Neuronal stem cell (in vitro differentiated cells): Measurements from ENCODE around the gene CDC14B.

Experiments used
- DNase-seq: peaks from one replicate; pipeline ENCODE4 v3.0.0-alpha.2; 2013; ENCODE audit warnings: low spot score
- H2AFZ ChIP-seq: one replicate; pipeline ENCODE4 v1.6.1; 2013; ENCODE audit warnings: mild to moderate bottlenecking, low read length, inconsistent platforms
- H2AK5ac ChIP-seq: 2 replicates; pipeline ENCODE4 v1.6.1; 2013; ENCODE audit warnings: low read depth, mild to moderate bottlenecking, inconsistent platforms, low read length, moderate library complexity, mixed read lengths
- H2BK120ac ChIP-seq: 2 replicates; pipeline ENCODE4 v1.6.1; 2013; ENCODE audit warnings: low read depth, mild to moderate bottlenecking, inconsistent platforms, low read length, moderate library complexity, mixed read lengths
- H2BK12ac ChIP-seq: one replicate; pipeline ENCODE4 v1.6.1; 2013; ENCODE audit warnings: low read length, inconsistent platforms
- H2BK15ac ChIP-seq: 2 replicates; pipeline ENCODE4 v1.6.1; 2013; ENCODE audit warnings: mild to moderate bottlenecking, low read length, inconsistent platforms, mixed read lengths
- H2BK5ac ChIP-seq: one replicate; pipeline ENCODE4 v1.6.1; 2013; ENCODE audit warnings: inconsistent platforms, mild to moderate bottlenecking, low read length, moderate library complexity
- H3K14ac ChIP-seq: one replicate; pipeline ENCODE4 v1.6.1; 2013; ENCODE audit warnings: low read length, inconsistent platforms
- H3K18ac ChIP-seq: 2 replicates; pipeline ENCODE4 v1.6.1; 2013; ENCODE audit warnings: low read length, inconsistent platforms
- H3K23ac ChIP-seq: 2 replicates; pipeline ENCODE4 v1.6.1; 2013; ENCODE audit warnings: low read depth, mild to moderate bottlenecking, mixed read lengths, low read length, inconsistent platforms; ENCODE audit not compliant: poor library complexity
- H3K27ac ChIP-seq: replicated peaks from 3 replicates; pipeline ENCODE4 v1.5.1; 2013; ENCODE audit warnings: low read length, inconsistent platforms
- H3K27me3 ChIP-seq, 3 experiments: 2 replicates each; pipeline ENCODE4 v1.6.1; 2013; ENCODE audit warnings: low read length in 3 of 3, mild to moderate bottlenecking in 2 of 3, inconsistent platforms in 1 of 3, low read depth in 1 of 3, mixed read lengths in 1 of 3, moderate library complexity in 1 of 3; ENCODE audit not compliant: control insufficient read depth in 3 of 3, insufficient read depth in 3 of 3
- H3K36me3 ChIP-seq, 2 donors: replicated peaks in 1 of 2; 2 replicates each; pipeline ENCODE4 v1.6.1; 2013; ENCODE audit warnings: low read length in 2 of 2; ENCODE audit not compliant: control insufficient read depth in 2 of 2, insufficient read depth in 2 of 2
- H3K4ac ChIP-seq: 2 replicates; pipeline ENCODE4 v1.6.1; 2013; ENCODE audit warnings: inconsistent platforms, mild to moderate bottlenecking, low read length, moderate library complexity
- H3K4me1 ChIP-seq, 2 donors: 1 replicate in 1 of 2; 2 replicates in 1 of 2; pipeline ENCODE4 v1.6.1; 2013; ENCODE audit warnings: low read length in 2 of 2, low read depth in 1 of 2; ENCODE audit not compliant: control insufficient read depth in 2 of 2, insufficient read depth in 1 of 2
- H3K4me2 ChIP-seq: one replicate; pipeline ENCODE4 v1.6.1; 2013; ENCODE audit warnings: mild to moderate bottlenecking, low read length, inconsistent platforms; ENCODE audit not compliant: insufficient read depth, poor library complexity, severe bottlenecking
- H3K4me3 ChIP-seq, 2 donors: 2 replicates each; pipeline ENCODE4 v1.5.1; 2013; ENCODE audit warnings: low read length in 2 of 2, mild to moderate bottlenecking in 2 of 2, inconsistent platforms in 1 of 2, moderate library complexity in 1 of 2
- H3K79me1 ChIP-seq: one replicate; pipeline ENCODE4 v1.6.1; 2013; ENCODE audit warnings: low read depth, mild to moderate bottlenecking, inconsistent platforms, low read length, moderate library complexity
- H3K9ac ChIP-seq: one replicate; pipeline ENCODE4 v1.6.1; 2013; ENCODE audit warnings: mild to moderate bottlenecking, low read depth, low read length, inconsistent platforms; ENCODE audit not compliant: poor library complexity
- H3K9me3 ChIP-seq, 2 donors: replicated peaks in 1 of 2; 2 replicates each; pipeline versions ENCODE3 to v1.6.1; 2013; ENCODE audit warnings: low read length in 2 of 2, mild to moderate bottlenecking in 2 of 2, inconsistent platforms in 1 of 2, low read depth in 1 of 2, mixed read lengths in 1 of 2, moderate library complexity in 1 of 2; ENCODE audit not compliant: control insufficient read depth in 2 of 2, insufficient read depth in 1 of 2
- H4K8ac ChIP-seq: one replicate; pipeline ENCODE4 v1.6.1; 2013; ENCODE audit warnings: low read depth, mild to moderate bottlenecking, inconsistent platforms, low read length, moderate library complexity
- H4K91ac ChIP-seq: one replicate; pipeline ENCODE4 v1.6.1; 2013; ENCODE audit warnings: low read length, low read depth, mild to moderate bottlenecking, inconsistent platforms; ENCODE audit not compliant: poor library complexity
- WGBS, 2 donors: extraction: QIAGEN DNeasy Blood & Tissue Kit; methylation state at CpG; one replicate each; pipeline ENCODE4 v1.1.7; 2013; ENCODE audit warnings: missing lambda C conversion rate in 2 of 2, mixed read lengths in 1 of 2; ENCODE audit not compliant: insufficient read length in 2 of 2, insufficient replicate concordance in 1 of 2; ENCODE audit errors: extremely low coverage in 2 of 2; 5-methylcytosine and 5-hydroxymethylcytosine counted together

CDC14B gene

DNA sequence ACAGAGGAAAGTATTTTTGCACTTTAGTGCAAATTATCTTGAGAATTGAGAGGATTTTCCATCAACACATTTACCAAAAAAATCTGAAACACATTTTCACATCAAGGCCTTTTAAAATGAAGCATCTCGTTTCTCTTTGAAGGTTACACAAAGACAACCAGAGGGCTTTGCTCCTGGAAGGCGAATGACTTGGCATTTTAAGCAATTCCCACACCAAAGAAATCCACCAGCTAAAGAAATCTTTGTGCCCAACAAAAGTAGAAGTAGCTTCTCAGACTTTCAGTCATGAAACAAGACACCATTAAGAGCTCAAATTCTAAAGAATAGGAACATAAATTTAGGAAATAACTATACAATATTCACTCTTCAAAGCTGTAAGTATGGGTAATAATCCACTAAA, 109.8 kb downstream of the CDC14B start:
- Histone ChIP-seq H3K4ac (no peak overlapping the region), H3K4me1 (peaks cover 0 to 3% of the 10 kb centered on the region in 2 donors), H3K36me3 (peaks cover 0 to 53% of the 10 kb centered on the region in 2 donors), H2BK5ac (no peak overlapping the region), H4K8ac (no peak overlapping the region), H3K9me3 (no peaks in the 10 kb centered on the region), H2BK15ac (no peak overlapping the region), H3K23ac (no peak overlapping the region), H2AFZ (no peak overlapping the region), H2BK120ac (no peak overlapping the region), H3K9ac (no peak overlapping the region), H2AK5ac (no peak overlapping the region), H3K27ac (no peak overlapping the region), H3K27me3 (no peaks in the 10 kb centered on the region), H3K4me3 (no peak overlapping the region), H3K14ac (no peak overlapping the region), H3K4me2 (no peak overlapping the region), H3K79me1 (peaks cover 2% of the 10 kb centered on the region), H2BK12ac (no peak overlapping the region), H4K91ac (no peak overlapping the region), H3K18ac (no peak overlapping the region)
- no CpG with 5 or more reads among the region's 2 CpGs for WGBS, 2 donors
- no peak for DNase-seq

- no peak overlapping the region for H2AFZ ChIP-seq
- H3K4me1 ChIP-seq, result peaks cover 0 to 3% of the 10 kb centered on the region in 2 donors
- no peak overlapping the region for H3K4me3 ChIP-seq
- H4K8ac ChIP-seq, result no peak overlapping the region
- H3K23ac ChIP-seq, result no peak overlapping the region
- no peak overlapping the region for H3K9ac ChIP-seq
- DNase-seq, result no peak
- H2BK12ac ChIP-seq, result no peak overlapping the region
- WGBS, 2 donors, result no CpG with 5 or more reads among the region's 5 CpGs
- H2AK5ac ChIP-seq, result no peak overlapping the region
- no peak overlapping the region for H4K91ac ChIP-seq
- H3K9me3 ChIP-seq, result no peaks in the 10 kb centered on the region
- no peak overlapping the region for H3K14ac ChIP-seq
- H2BK120ac ChIP-seq, result no peak overlapping the region
- H3K36me3 ChIP-seq, result peaks cover 2 to 49% of the 10 kb centered on the region in 2 donors
- H2BK15ac ChIP-seq, result no peak overlapping the region
- H3K18ac ChIP-seq, result no peak overlapping the region
- H3K4me2 ChIP-seq, result no peak overlapping the region
- no peaks in the 10 kb centered on the region for H3K27me3 ChIP-seq
- no peak overlapping the region for H3K27ac ChIP-seq
- no peak overlapping the region for H3K4ac ChIP-seq
- no peak overlapping the region for H2BK5ac ChIP-seq
- peaks cover 2% of the 10 kb centered on the region for H3K79me1 ChIP-seq
These were observed 110.6 kb downstream of the CDC14B start for GRCh38 chr9:96509026-96509425.

- no peak overlapping the region for H3K4me2 ChIP-seq
- no peak overlapping the region for H4K8ac ChIP-seq
- no peak overlapping the region for H3K27ac ChIP-seq
- H3K9me3 ChIP-seq, result no peaks in the 10 kb centered on the region
- no peak overlapping the region for H3K23ac ChIP-seq
- peaks cover 0 to 3% of the 10 kb centered on the region in 2 donors for H3K4me1 ChIP-seq
- no peak overlapping the region for H3K4ac ChIP-seq
- no peak overlapping the region for H2BK15ac ChIP-seq
- H2BK5ac ChIP-seq, result no peak overlapping the region
- H3K27me3 ChIP-seq, result no peaks in the 10 kb centered on the region
- no peak overlapping the region for H2BK120ac ChIP-seq
- no peak overlapping the region for H3K14ac ChIP-seq
- H3K79me1 ChIP-seq, result peaks cover 2% of the 10 kb centered on the region
- H2BK12ac ChIP-seq, result no peak overlapping the region
- no peak overlapping the region for H4K91ac ChIP-seq
- no CpG with 5 or more reads among the region's 14 CpGs for WGBS, 2 donors
- H3K4me3 ChIP-seq, result no peak overlapping the region
- no peak overlapping the region for H3K18ac ChIP-seq
- no peak overlapping the region for H3K9ac ChIP-seq
- no peak for DNase-seq
- no peak overlapping the region for H2AK5ac ChIP-seq
- peaks cover 2 to 47% of the 10 kb centered on the region in 2 donors for H3K36me3 ChIP-seq
- no peak overlapping the region for H2AFZ ChIP-seq
These were observed 111.3 kb downstream of the CDC14B start for GRCh38 chr9:96508227-96508940.

GRCh38 chr9:96505316-96505991, 114.2 kb downstream of the CDC14B start:
- H4K91ac ChIP-seq, result no peak overlapping the region
- H2BK12ac ChIP-seq, result no peak overlapping the region
- no CpG with 5 or more reads among the region's 13 CpGs for WGBS, 2 donors
- no peak overlapping the region for H3K4me3 ChIP-seq
- no peak overlapping the region for H2AK5ac ChIP-seq
- H2BK120ac ChIP-seq, result no peak overlapping the region
- H3K27me3 ChIP-seq, result no peaks in the 10 kb centered on the region
- DNase-seq, result no peak
- no peak overlapping the region for H3K14ac ChIP-seq
- no peak overlapping the region for H3K23ac ChIP-seq
- H2AFZ ChIP-seq, result no peak overlapping the region
- H3K9me3 ChIP-seq, result no peaks in the 10 kb centered on the region
- peaks cover 8 to 9% of the 10 kb centered on the region in 2 donors for H3K4me1 ChIP-seq
- H3K27ac ChIP-seq, result no peak overlapping the region
- H3K9ac ChIP-seq, result no peak overlapping the region
- no peak overlapping the region for H3K4me2 ChIP-seq
- no peak overlapping the region for H4K8ac ChIP-seq
- no peak overlapping the region for H2BK5ac ChIP-seq
- H3K4ac ChIP-seq, result no peak overlapping the region
- no peak overlapping the region for H3K18ac ChIP-seq
- peaks cover 2 to 31% of the 10 kb centered on the region in 2 donors for H3K36me3 ChIP-seq
- H3K79me1 ChIP-seq, result peaks cover 2% of the 10 kb centered on the region
- H2BK15ac ChIP-seq, result no peak overlapping the region
